GM12878 (cell line): ENCODE data around the gene THBS3. TPM values are rescaled to one million over a fixed set of nuclear protein-coding genes. Genes with fewer than 3 reads are reported as not detected.

Experiments
- ATAC-seq: fragments of 200-7000 bp; cut with Tn5 transposase; 3 replicates; pipeline ENCODE4 v1.9.1; 2020; ENCODE audit warnings: mild to moderate bottlenecking, moderate library complexity
- Bru-seq: library from RNA; stranded (reverse); fragments of 400-500 nt; gene quantifications from one replicate; lab custom pipeline; 2021; lab: Mats Ljungman, UMichigan
- BruChase-seq, 2 experiments: library from RNA; stranded (reverse); fragments of 400-500 nt; gene quantifications; one replicate each; lab custom pipeline; 2021; lab: Mats Ljungman, UMichigan
- BruUV-seq: library from RNA; stranded (reverse); fragments of 400-500 nt; replicated peaks from 2 replicates; lab custom pipeline; 2021; lab: Mats Ljungman, UMichigan
- CTCF ChIA-PET: fragments of 300-600 bp; sonication (Branson Sonifier 250); formaldehyde crosslinking; extraction: SDS; loops from one replicate; lab custom pipeline; 2021; ENCODE audit warnings: inconsistent platforms; lab: Yijun Ruan, JAX
- POLR2A ChIA-PET: fragments of 350-600 bp; formaldehyde crosslinking; extraction: SDS; loops from one replicate; lab custom pipeline; 2021; ENCODE audit warnings: inconsistent platforms; lab: Charles Lee
- RAD21 ChIA-PET: fragments of 300-600 bp; sonication (Branson Sonifier 250); formaldehyde crosslinking; loops from one replicate; lab custom pipeline; 2023; ENCODE audit warnings: antibody characterized with exemption; ENCODE audit not compliant: unreplicated experiment; lab: Charles Lee
- SMC1A ChIA-PET: fragments of 300-600 bp; sonication (Branson Sonifier 250); formaldehyde crosslinking; loops from one replicate; lab custom pipeline; 2023; ENCODE audit not compliant: unreplicated experiment, uncharacterized antibody; lab: Charles Lee
- DNase-seq: peaks from one replicate; pipeline ENCODE4 v3.0.0-alpha.2; 2011; ENCODE audit warnings: low read depth, low spot score
- FAIRE-seq: peaks from 3 replicates; lab custom pipeline; 2011; peaks lifted over from hg19 to GRCh38; lab: Jason Lieb, UNC
- H2AFZ ChIP-seq: 2 replicates; pipeline ENCODE4 v1.6.0; 2011; ENCODE audit warnings: low read depth, low read length, control low read depth; ENCODE audit not compliant: control insufficient read depth
- H3K27ac ChIP-seq: 2 replicates; pipeline ENCODE4 v1.5.1; 2011; ENCODE audit warnings: control low read depth; ENCODE audit not compliant: control insufficient read depth, insufficient read depth
- H3K27me3 ChIP-seq, 2 experiments: replicated peaks in 1 of 2; 2 replicates each; pipeline versions ENCODE4 v1.6.0 to v1.6.1; 2011; ENCODE audit warnings: low read length in 1 of 2; ENCODE audit not compliant: control insufficient read depth in 2 of 2, insufficient read depth in 2 of 2
- H3K36me3 ChIP-seq, 2 experiments: 2 replicates each; pipeline ENCODE4 v1.5.1; 2011; ENCODE audit warnings: low read length in 1 of 2; ENCODE audit not compliant: control insufficient read depth in 2 of 2, insufficient read depth in 2 of 2
- H3K4me1 ChIP-seq: 2 replicates; pipeline ENCODE4 v1.6.1; 2011; ENCODE audit warnings: mild to moderate bottlenecking, low read length, moderate library complexity, mixed read lengths; ENCODE audit not compliant: control insufficient read depth, insufficient read depth
- H3K4me2 ChIP-seq: 2 replicates; pipeline ENCODE4 v1.6.0; 2011; ENCODE audit warnings: control low read depth; ENCODE audit not compliant: control insufficient read depth, insufficient read depth
- H3K4me3 ChIP-seq: fragments of 200-600 bp; sonication (generic); 2 replicates; pipeline ENCODE4 v1.5.1; 2016
- H3K79me2 ChIP-seq: 2 replicates; pipeline ENCODE4 v1.6.0; 2011; ENCODE audit warnings: low read length; ENCODE audit not compliant: control insufficient read depth, insufficient read depth
- H3K9ac ChIP-seq: 2 replicates; pipeline ENCODE4 v1.8.0; 2011; ENCODE audit warnings: low read length, control low read depth, mixed read lengths; ENCODE audit not compliant: control insufficient read depth, insufficient read depth
- H3K9me3 ChIP-seq: replicated peaks from 3 replicates; pipeline ENCODE4 v1.5.1; 2011; ENCODE audit warnings: mild to moderate bottlenecking, low read length; ENCODE audit not compliant: control insufficient read depth, insufficient read depth
- H4K20me1 ChIP-seq: 2 replicates; pipeline ENCODE4 v1.6.0; 2011; ENCODE audit not compliant: control insufficient read depth, insufficient read depth
- SREBF2 ChIP-seq: IDR thresholded peaks from 2 replicates; pipeline ENCODE4 v1.6.1; 2012; ENCODE audit warnings: mild to moderate bottlenecking, low read length
- WGBS: methylation state at CpG from one replicate; pipeline ENCODE4 v1.1.6; 2016; ENCODE audit warnings: low lambda C conversion rate; ENCODE audit not compliant: insufficient replicate concordance, insufficient coverage; ENCODE audit errors: missing lambda C conversion rate; 5-methylcytosine and 5-hydroxymethylcytosine counted together
- in situ Hi-C: fragments of 300-500 bp; cut with MboI; formaldehyde crosslinking; loops from 9 replicates; pipeline ENCODE4 v1.14.3; 2018; ENCODE audit warnings: mixed read lengths
- intact Hi-C: fragments of 100-400 bp; cut with micrococcal nuclease; formaldehyde crosslinking; loops from one replicate; pipeline ENCODE4 v1.14.2; 2022; ENCODE audit not compliant: unreplicated experiment
- long read RNA-seq, 2 experiments: library from polyadenylated mRNA; unstranded; transcript quantifications; one replicate each; pipeline ENCODE4 v2.0.0, GENCODE V29; 2019 to 2020
- polyA minus RNA-seq, 3 experiments: library from RNA; depleted of rRNA, polyadenylated mRNA; stranded (reverse); fragments of >200 nt; gene quantifications; 2 replicates each; pipeline ENCODE4 v1.2.3, GENCODE V29; 2011
- polyA plus RNA-seq, 11 experiments: library from polyadenylated mRNA; depleted of rRNA in 4 of 11; unstranded in 6 of 11; stranded (reverse) in 5 of 11; fragments of >200 nt; fragmentation: Nextera tagmentation in 4 of 11; fragmentation: Illumina TruSeq in 1 of 11; extraction: Ambion mirVana in 4 of 11; extraction: Trizol in 1 of 11; gene quantifications; 1 replicate in 1 of 11; 2 replicates in 10 of 11; pipeline versions ENCODE4 v1.2.1 to v1.2.3, GENCODE V29; 2011 to 2016; ENCODE audit warnings: inconsistent platforms in 2 of 11, missing spikeins in 2 of 11, low read depth in 1 of 11
- total RNA-seq, 4 experiments: library from RNA; depleted of rRNA in 3 of 4; stranded (reverse); fragments of >200 nt in 3 of 4; fragmentation: Illumina TruSeq in 1 of 4; extraction: Trizol in 1 of 4; gene quantifications; 2 replicates each; pipeline versions ENCODE4 v1.2.1 to v1.2.3, GENCODE V29; 2013 to 2021
- TF ChIP-seq, protein P1 (sequence below): fragments of 450-650 bp; IDR thresholded peaks from 2 replicates; pipeline ENCODE4 v1.6.1; 2016; ENCODE audit warnings: mild to moderate bottlenecking
- TF ChIP-seq, protein P2 (sequence below): fragments of 450-650 bp; IDR thresholded peaks from 2 replicates; pipeline ENCODE4 v1.6.1; 2016; ENCODE audit warnings: mild to moderate bottlenecking, moderate library complexity, borderline replicate concordance

The THBS3 gene
- 7.2 and 7.8 TPM in 2 replicates for total RNA-seq (2013; cell fraction: nucleolus; rRNA removed)
- total RNA-seq (2014; rRNA removed): 2.8 and 3.2 TPM in 2 replicates
- 1.3 and 1.9 TPM in 2 replicates for total RNA-seq (2014; rRNA removed; fragmentation: Illumina TruSeq; extraction: Trizol)
- 3.2 and 3.8 TPM in 2 replicates for total RNA-seq (2021)
- 5.4 TPM for polyA plus RNA-seq (2011; ENCODE audit: low read depth)
- polyA plus RNA-seq (2011; rRNA removed): 1.8 and 2.3 TPM in 2 replicates
- 2.0 and 2.7 TPM in 2 replicates for polyA plus RNA-seq (2011; cell fraction: cytosol; rRNA removed)
- 19.0 and 24.1 TPM in 2 replicates for polyA plus RNA-seq (2011; cell fraction: nucleus; rRNA removed)
- polyA plus RNA-seq (2012): 8.6 and 10.7 TPM in 2 replicates
- polyA plus RNA-seq (2014; fragmentation: Illumina TruSeq; extraction: Trizol): 1.8 and 2.0 TPM in 2 replicates
- 1 to 10 TPM in 1 of 2 experiments, under 1 TPM in 1; 0.66 to 1.2 TPM for polyA plus RNA-seq (2014; fragmentation: Nextera tagmentation; extraction: Ambion mirVana)
- polyA plus RNA-seq (2014; rRNA removed): 3.1 and 3.6 TPM in 2 replicates
- 1 to 10 TPM in 1 of 2 experiments, under 1 TPM in 1; 0.88 to 2.0 TPM for polyA plus RNA-seq (2016; fragmentation: Nextera tagmentation; extraction: Ambion mirVana)
- polyA minus RNA-seq (2011; rRNA and poly(A)+ RNA removed): 2.8 and 2.9 TPM in 2 replicates
- polyA minus RNA-seq (2011; cell fraction: cytosol; rRNA and poly(A)+ RNA removed): 1.1 and 2.3 TPM in 2 replicates
- 2.5 and 3.1 TPM in 2 replicates for polyA minus RNA-seq (2011; cell fraction: nucleus; rRNA and poly(A)+ RNA removed)
- Bru-seq, nascent RNA: percentile 49 among the genes with signal in this experiment
- BruChase-seq, experiment 1, labeled RNA remaining after a 6-hour chase: percentile 46 among the genes with signal in this experiment
- BruChase-seq, experiment 2, labeled RNA remaining after a 2-hour chase: percentile 44 among the genes with signal in this experiment
- long read RNA-seq, experiment 1: 0 reads
- long read RNA-seq, experiment 2: 0 reads

DNA sequence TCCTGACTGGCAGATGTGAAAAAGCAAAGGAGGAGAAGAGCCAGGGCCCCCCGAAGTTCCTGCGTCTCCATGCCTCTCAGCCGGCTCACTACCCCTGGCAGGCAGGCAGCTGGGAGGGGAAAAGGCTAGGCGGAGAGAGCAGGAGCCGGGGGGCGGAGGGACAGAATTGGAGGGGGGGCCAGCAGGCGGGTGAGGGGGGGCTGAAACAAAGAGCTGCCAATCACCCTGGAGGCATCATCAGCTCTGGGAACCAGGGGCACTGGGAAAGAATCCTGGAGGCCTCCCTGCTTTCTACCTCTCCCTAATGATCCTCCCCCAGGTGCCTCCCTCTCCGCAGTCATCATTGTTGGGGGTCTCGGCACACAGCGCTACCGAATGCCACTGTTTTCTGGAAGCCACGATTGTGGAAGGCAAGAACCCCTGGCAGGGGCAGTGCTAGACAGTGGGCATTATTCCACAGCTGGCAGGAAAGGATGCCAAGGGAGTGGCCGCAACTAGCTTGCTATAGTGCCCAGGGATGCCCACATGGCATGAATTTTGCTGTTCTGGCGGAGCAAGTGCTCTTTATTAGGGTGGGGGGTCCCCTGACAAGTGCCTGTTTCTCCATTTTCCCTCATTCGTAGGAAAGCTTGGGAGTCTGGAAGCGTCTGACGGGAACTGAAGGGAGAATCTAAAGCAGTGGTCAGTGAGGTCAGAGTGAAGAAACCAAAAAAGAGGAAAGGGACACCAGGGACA, at the start of gene THBS3:
THBS3 (minus strand) TSS at position 92 of the 735 bp plus-strand sequence; CDS start at position 71, 21 bp downstream.
- TSS peak; percentile 82 for BruUV-seq
- H2AFZ ChIP-seq: peak within 1 kb of the TSS; percentile 92
- peak; percentile 49 for FAIRE-seq
- H3K9me3 ChIP-seq: no peaks in the 10 kb centered on the region
- H3K27me3 ChIP-seq: no peaks in the 10 kb centered on the region
- no peaks in the 10 kb centered on the region for H4K20me1 ChIP-seq
- H3K36me3 ChIP-seq: no peaks in the 10 kb centered on the region; a peak in 2 of 4 replicates
- H3K4me1 ChIP-seq: peaks cover 19% of the 10 kb centered on the region
- WGBS: 50% methylated on average over 13 of the region's 17 CpGs
- ChIA-PET SMC1A (interaction anchor here (1.1 to 4.0 kb wide), 5 partner anchors 14 to 43 kb away, joined by 4 to 89 read pairs (median 9); no protein-coding TSS in a partner anchor), CTCF (interaction anchor here (1.1 to 5.7 kb wide), 11 partner anchors 15 to 54 kb away, joined by 3 to 154 read pairs (median 10); partner anchors contain the start of genes KRTCAP2 and SCAMP3), POLR2A (interaction anchor here (1.1 to 5.1 kb wide), 5 partner anchors 14 to 115 kb away, joined by 5 to 84 read pairs (median 7); partner anchors contain the start of gene FDPS), RAD21 (interaction anchor here (1.7 to 4.0 kb wide), 5 partner anchors 14 to 116 kb away, joined by 6 to 85 read pairs (median 16); no protein-coding TSS in a partner anchor)
- peak within 1 kb of the TSS; percentile 98 for H3K4me3 ChIP-seq
- peak within 1 kb of the TSS; percentile 90 for H3K9ac ChIP-seq
- in situ Hi-C loops (no loop called here), intact Hi-C loops (loop anchor here (1.0 to 5.0 kb wide), 4 partner anchors 18 to 384 kb away; a partner anchor contains a TSS)
- H3K4me2 ChIP-seq: peak within 1 kb of the TSS; percentile 96
- peak within 1 kb of the TSS; percentile 81 for H3K27ac ChIP-seq
- H3K79me2 ChIP-seq: peaks cover 10% of the 10 kb centered on the region
- no peak for TF ChIP-seq SREBF2
- TF ChIP-seq, protein P1, sequence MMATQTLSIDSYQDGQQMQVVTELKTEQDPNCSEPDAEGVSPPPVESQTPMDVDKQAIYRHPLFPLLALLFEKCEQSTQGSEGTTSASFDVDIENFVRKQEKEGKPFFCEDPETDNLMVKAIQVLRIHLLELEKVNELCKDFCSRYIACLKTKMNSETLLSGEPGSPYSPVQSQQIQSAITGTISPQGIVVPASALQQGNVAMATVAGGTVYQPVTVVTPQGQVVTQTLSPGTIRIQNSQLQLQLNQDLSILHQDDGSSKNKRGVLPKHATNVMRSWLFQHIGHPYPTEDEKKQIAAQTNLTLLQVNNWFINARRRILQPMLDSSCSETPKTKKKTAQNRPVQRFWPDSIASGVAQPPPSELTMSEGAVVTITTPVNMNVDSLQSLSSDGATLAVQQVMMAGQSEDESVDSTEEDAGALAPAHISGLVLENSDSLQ: 0 out of 2 replicates have a peak, but pooled peaks have one; percentile 17
- TF ChIP-seq, protein P2, sequence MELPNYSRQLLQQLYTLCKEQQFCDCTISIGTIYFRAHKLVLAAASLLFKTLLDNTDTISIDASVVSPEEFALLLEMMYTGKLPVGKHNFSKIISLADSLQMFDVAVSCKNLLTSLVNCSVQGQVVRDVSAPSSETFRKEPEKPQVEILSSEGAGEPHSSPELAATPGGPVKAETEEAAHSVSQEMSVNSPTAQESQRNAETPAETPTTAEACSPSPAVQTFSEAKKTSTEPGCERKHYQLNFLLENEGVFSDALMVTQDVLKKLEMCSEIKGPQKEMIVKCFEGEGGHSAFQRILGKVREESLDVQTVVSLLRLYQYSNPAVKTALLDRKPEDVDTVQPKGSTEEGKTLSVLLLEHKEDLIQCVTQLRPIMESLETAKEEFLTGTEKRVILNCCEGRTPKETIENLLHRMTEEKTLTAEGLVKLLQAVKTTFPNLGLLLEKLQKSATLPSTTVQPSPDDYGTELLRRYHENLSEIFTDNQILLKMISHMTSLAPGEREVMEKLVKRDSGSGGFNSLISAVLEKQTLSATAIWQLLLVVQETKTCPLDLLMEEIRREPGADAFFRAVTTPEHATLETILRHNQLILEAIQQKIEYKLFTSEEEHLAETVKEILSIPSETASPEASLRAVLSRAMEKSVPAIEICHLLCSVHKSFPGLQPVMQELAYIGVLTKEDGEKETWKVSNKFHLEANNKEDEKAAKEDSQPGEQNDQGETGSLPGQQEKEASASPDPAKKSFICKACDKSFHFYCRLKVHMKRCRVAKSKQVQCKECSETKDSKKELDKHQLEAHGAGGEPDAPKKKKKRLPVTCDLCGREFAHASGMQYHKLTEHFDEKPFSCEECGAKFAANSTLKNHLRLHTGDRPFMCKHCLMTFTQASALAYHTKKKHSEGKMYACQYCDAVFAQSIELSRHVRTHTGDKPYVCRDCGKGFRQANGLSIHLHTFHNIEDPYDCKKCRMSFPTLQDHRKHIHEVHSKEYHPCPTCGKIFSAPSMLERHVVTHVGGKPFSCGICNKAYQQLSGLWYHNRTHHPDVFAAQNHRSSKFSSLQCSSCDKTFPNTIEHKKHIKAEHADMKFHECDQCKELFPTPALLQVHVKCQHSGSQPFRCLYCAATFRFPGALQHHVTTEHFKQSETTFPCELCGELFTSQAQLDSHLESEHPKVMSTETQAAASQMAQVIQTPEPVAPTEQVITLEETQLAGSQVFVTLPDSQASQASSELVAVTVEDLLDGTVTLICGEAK: peak; percentile 34; the same call in 1 of the 2 replicates
- TF ChIP-seq, all 136 proteins: peak for 2
- ATAC-seq: no peak
- no peak for DNase-seq
